H1 (cell line): Measurements from ENCODE around the gene CAPZB. TPM values are rescaled to one million over a fixed set of nuclear protein-coding genes. Genes with fewer than 3 reads are reported as not detected.

ENCODE experiments used
- CTCF ChIA-PET: fragments of 300-600 bp; sonication (Branson Sonifier 250); formaldehyde crosslinking; loops from one replicate; lab custom pipeline; 2021; ENCODE audit not compliant: partially characterized antibody; lab: Charles Lee
- POLR2A ChIA-PET: fragments of 300-600 bp; sonication (Branson Sonifier 250); formaldehyde crosslinking; loops from one replicate; lab custom pipeline; 2021; ENCODE audit warnings: inconsistent platforms; ENCODE audit not compliant: partially characterized antibody; lab: Charles Lee
- DNase-seq, 2 experiments: peaks; one replicate each; pipeline versions ENCODE4 v3.0.0 to v3.0.0-alpha.2; 2010 to 2022; ENCODE audit warnings: low spot score in 2 of 2, low read depth in 1 of 2, mixed read lengths in 1 of 2
- FAIRE-seq: peaks from 2 replicates; lab custom pipeline; 2011; peaks lifted over from hg19 to GRCh38; lab: Jason Lieb, UNC
- H2AFZ ChIP-seq: 2 replicates; pipeline ENCODE4 v1.8.1; 2012; ENCODE audit warnings: low read length, inconsistent platforms
- H2AK5ac ChIP-seq: 2 replicates; pipeline ENCODE4 v1.6.1; 2013; ENCODE audit warnings: low read depth, low read length
- H2BK120ac ChIP-seq: replicated peaks from 2 replicates; pipeline ENCODE3; 2013; ENCODE audit warnings: low read depth, low read length, inconsistent platforms
- H2BK12ac ChIP-seq: 2 replicates; pipeline ENCODE4 v1.6.1; 2013; ENCODE audit warnings: low read depth, low read length
- H2BK15ac ChIP-seq: 2 replicates; pipeline ENCODE4 v1.6.1; 2013; ENCODE audit warnings: low read length
- H2BK20ac ChIP-seq: 2 replicates; pipeline ENCODE4 v1.6.1; 2013; ENCODE audit warnings: low read length
- H2BK5ac ChIP-seq: 2 replicates; pipeline ENCODE4 v1.6.1; 2013; ENCODE audit warnings: low read depth, low read length
- H3K14ac ChIP-seq: 2 replicates; pipeline ENCODE4 v1.6.1; 2013; ENCODE audit warnings: inconsistent platforms; ENCODE audit not compliant: insufficient read length
- H3K18ac ChIP-seq: 2 replicates; pipeline ENCODE4 v1.6.1; 2013; ENCODE audit warnings: low read length; ENCODE audit errors: extremely low read depth
- H3K23ac ChIP-seq: 2 replicates; pipeline ENCODE4 v1.6.1; 2013; ENCODE audit warnings: inconsistent platforms; ENCODE audit not compliant: insufficient read length
- H3K23me2 ChIP-seq: 2 replicates; pipeline ENCODE4 v1.6.1; 2013; ENCODE audit warnings: low read depth, low read length
- H3K27ac ChIP-seq: 2 replicates; pipeline ENCODE4 v1.6.1; 2011; ENCODE audit warnings: low read depth, low read length, inconsistent platforms
- H3K27me3 ChIP-seq, 4 experiments: replicated peaks in 1 of 4; 1 replicate in 1 of 4; 2 replicates in 3 of 4; pipeline versions ENCODE4 v1.6.1 to v1.8.1; 2011 to 2013; ENCODE audit warnings: low read length in 3 of 4, mild to moderate bottlenecking in 3 of 4, inconsistent platforms in 2 of 4, mixed read lengths in 2 of 4, moderate library complexity in 1 of 4; ENCODE audit not compliant: control insufficient read depth in 3 of 4, insufficient read depth in 3 of 4; ENCODE audit errors: extremely low read depth in 1 of 4
- H3K36me3 ChIP-seq, 4 experiments: 2 replicates each; pipeline versions ENCODE4 v1.6.1 to v1.8.1; 2011 to 2013; ENCODE audit warnings: mild to moderate bottlenecking in 4 of 4, low read length in 3 of 4, moderate library complexity in 2 of 4, control low read depth in 1 of 4, inconsistent platforms in 1 of 4; ENCODE audit not compliant: insufficient read depth in 4 of 4, control insufficient read depth in 2 of 4
- H3K4ac ChIP-seq: replicated peaks from 2 replicates; pipeline ENCODE3; 2013; ENCODE audit warnings: low read length, low read depth, mixed read lengths, inconsistent platforms; ENCODE audit not compliant: insufficient read length
- H3K4me1 ChIP-seq, 4 experiments: replicated peaks in 1 of 4; 1 replicate in 1 of 4; 2 replicates in 3 of 4; pipeline versions ENCODE4 v1.6.1 to v1.8.1; 2011 to 2013; ENCODE audit warnings: low read length in 3 of 4, inconsistent platforms in 2 of 4, mixed read lengths in 1 of 4; ENCODE audit not compliant: insufficient read depth in 4 of 4, control insufficient read depth in 3 of 4
- H3K4me2 ChIP-seq, 2 experiments: 2 replicates each; pipeline versions ENCODE4 v1.6.1 to v1.8.1; 2011 to 2013; ENCODE audit warnings: low read depth in 2 of 2, low read length in 2 of 2, control low read depth in 1 of 2, inconsistent platforms in 1 of 2, mild to moderate bottlenecking in 1 of 2; ENCODE audit not compliant: insufficient read depth in 1 of 2
- H3K4me3 ChIP-seq, 4 experiments: fragments of 200-600, 300-600 bp in 1 of 4; sonication (generic), shearing (Covaris generic), sonication (Bioruptor Twin) in 1 of 4; 2 replicates each; pipeline versions ENCODE4 v1.5.1 to v1.8.1; 2011 to 2016; ENCODE audit warnings: low read length in 4 of 4, low read depth in 3 of 4, control low read depth in 2 of 4, inconsistent platforms in 2 of 4, mild to moderate bottlenecking in 2 of 4, mixed read lengths in 1 of 4, moderate library complexity in 1 of 4; ENCODE audit not compliant: insufficient read depth in 2 of 4; ENCODE audit errors: extremely low read depth in 1 of 4
- H3K56ac ChIP-seq: replicated peaks from 2 replicates; pipeline ENCODE3; 2013; ENCODE audit warnings: low read depth, mild to moderate bottlenecking, mixed read lengths, low read length, inconsistent platforms; ENCODE audit not compliant: insufficient read length
- H3K79me1 ChIP-seq: 2 replicates; pipeline ENCODE4 v1.6.1; 2013; ENCODE audit warnings: low read depth, low read length, control low read depth
- H3K79me2 ChIP-seq, 2 experiments: 2 replicates each; pipeline versions ENCODE4 v1.6.1 to v1.8.1; 2012 to 2013; ENCODE audit warnings: low read length in 2 of 2, mild to moderate bottlenecking in 2 of 2, inconsistent platforms in 1 of 2; ENCODE audit not compliant: insufficient read depth in 2 of 2, control insufficient read depth in 1 of 2
- H3K9ac ChIP-seq, 4 experiments: replicated peaks in 1 of 4; 1 replicate in 1 of 4; 2 replicates in 3 of 4; pipeline versions ENCODE4 v1.6.1 to v1.8.1; 2011 to 2013; ENCODE audit warnings: low read depth in 3 of 4, low read length in 3 of 4, control low read depth in 2 of 4, mild to moderate bottlenecking in 2 of 4, moderate library complexity in 2 of 4, inconsistent platforms in 1 of 4; ENCODE audit errors: extremely low read depth in 1 of 4
- H3K9me3 ChIP-seq, 2 experiments: 2 replicates each; pipeline versions ENCODE4 v1.6.1 to v1.8.1; 2012 to 2013; ENCODE audit warnings: mild to moderate bottlenecking in 2 of 2, moderate library complexity in 2 of 2, control low read depth in 1 of 2, inconsistent platforms in 1 of 2, low read depth in 1 of 2, low read length in 1 of 2, mixed read lengths in 1 of 2; ENCODE audit not compliant: insufficient read depth in 2 of 2
- H4K20me1 ChIP-seq, 2 experiments: replicated peaks in 1 of 2; 2 replicates each; pipeline versions ENCODE3 to v1.8.1; 2011 to 2013; ENCODE audit warnings: inconsistent platforms in 2 of 2, low read length in 2 of 2, mild to moderate bottlenecking in 1 of 2; ENCODE audit not compliant: insufficient read depth in 2 of 2, control insufficient read depth in 1 of 2
- H4K5ac ChIP-seq: 2 replicates; pipeline ENCODE4 v1.6.1; 2013; ENCODE audit warnings: low read length, low read depth, mixed read lengths, inconsistent platforms; ENCODE audit not compliant: insufficient read length
- H4K8ac ChIP-seq: 2 replicates; pipeline ENCODE4 v1.8.0; 2013; ENCODE audit warnings: mild to moderate bottlenecking, moderate library complexity, low read length, inconsistent platforms; ENCODE audit not compliant: insufficient read depth; ENCODE audit errors: extremely low read depth
- H4K91ac ChIP-seq: replicated peaks from 2 replicates; pipeline ENCODE3; 2013; ENCODE audit warnings: low read length, mixed read lengths, inconsistent platforms; ENCODE audit not compliant: insufficient read length
- CBX5 ChIP-seq: fragments of 300-800, 300-1000 bp; sonication (generic); IDR thresholded peaks from 2 replicates; pipeline ENCODE4 v1.7.1; 2016; ENCODE audit warnings: antibody characterized with exemption, low read length, low read depth
- CHD1 ChIP-seq: IDR thresholded peaks from 2 replicates; pipeline ENCODE4 v1.6.1; 2012; ENCODE audit warnings: low read depth, low read length, improper control_type of control experiment
- GABPA ChIP-seq: IDR thresholded peaks from 2 replicates; pipeline ENCODE4 v1.6.1; 2011; ENCODE audit warnings: mild to moderate bottlenecking, low read length, moderate library complexity, borderline replicate concordance; ENCODE audit not compliant: insufficient read depth
- JUN ChIP-seq: IDR thresholded peaks from 2 replicates; pipeline ENCODE4 v1.6.1; 2011; ENCODE audit warnings: low read depth, mild to moderate bottlenecking, improper control_type of control experiment, low read length
- MAFK ChIP-seq: IDR thresholded peaks from 2 replicates; pipeline ENCODE4 v1.6.1; 2012; ENCODE audit warnings: low read depth, mild to moderate bottlenecking, improper control_type of control experiment, low read length
- RBBP5 ChIP-seq: IDR thresholded peaks from 2 replicates; pipeline ENCODE4 v1.7.1; 2012; ENCODE audit warnings: low read depth, mild to moderate bottlenecking, inconsistent platforms, low read length, moderate library complexity, borderline replicate concordance
- SAP30 ChIP-seq: fragments of 300-600 bp; sonication (generic); IDR thresholded peaks from 2 replicates; pipeline ENCODE4 v1.7.1; 2012; ENCODE audit warnings: low read length, moderate library complexity, mild to moderate bottlenecking, inconsistent platforms; ENCODE audit not compliant: insufficient read depth, insufficient replicate concordance
- SRF ChIP-seq: IDR thresholded peaks from 2 replicates; pipeline ENCODE4 v1.6.1; 2011; ENCODE audit warnings: mild to moderate bottlenecking, low read depth, low read length, moderate library complexity
- TAF7 ChIP-seq: optimal IDR thresholded peaks from 2 replicates; pipeline ENCODE3; 2011; ENCODE audit warnings: low read depth, mild to moderate bottlenecking, inconsistent platforms, low read length, moderate library complexity, borderline replicate concordance
- WGBS, 2 experiments: shearing (Covaris generic) in 1 of 2; methylation state at CpG; one replicate each; pipeline versions ENCODE4 v1.1.6 to v1.1.7; 2013 to 2015; ENCODE audit warnings: low lambda C conversion rate in 2 of 2, mixed read lengths in 2 of 2, inconsistent platforms in 1 of 2, low coverage in 1 of 2, missing lambda C conversion rate in 1 of 2; ENCODE audit not compliant: insufficient replicate concordance in 2 of 2, insufficient coverage in 1 of 2, insufficient read length in 1 of 2; ENCODE audit errors: extremely low coverage in 1 of 2, missing lambda C conversion rate in 1 of 2; 5-methylcytosine and 5-hydroxymethylcytosine counted together
- polyA plus RNA-seq, 7 experiments: library from polyadenylated mRNA; depleted of rRNA in 3 of 7; stranded (reverse) in 5 of 7; unstranded in 2 of 7; fragments of >200 nt in 5 of 7; fragments of 200-250 nt in 2 of 7; gene quantifications; 1 replicate in 5 of 7; 2 replicates in 1 of 7; 4 replicates in 1 of 7; pipeline versions ENCODE4 v1.2.1 to v1.2.3, GENCODE V29; 2011 to 2013; ENCODE audit warnings: missing spikeins in 2 of 7, mixed read lengths in 2 of 7
- total RNA-seq: library from RNA; stranded (reverse); fragmentation: NEBNext Ultra II Directional; extraction: Animal tissue kit (Norgen Biotek cat#: 25700); gene quantifications from 2 replicates; pipeline ENCODE4 v1.2.1, GENCODE V29; 2021
- TF ChIP-seq, protein P1 (sequence below): IDR thresholded peaks from 2 replicates; pipeline ENCODE4 v1.6.1; 2011; ENCODE audit warnings: low read depth, mild to moderate bottlenecking, low read length; ENCODE audit not compliant: insufficient read depth
- TF ChIP-seq, protein P2 (sequence below): IDR thresholded peaks from 2 replicates; pipeline ENCODE4 v1.6.1; 2012; ENCODE audit warnings: low read length, inconsistent platforms

Gene CAPZB
- total and polyA plus RNA-seq, 2 of the 8 experiments (the other 6 are each of a cell fraction or from before 2014, with no cell fraction given) = 162 to 371 TPM

DNA sequence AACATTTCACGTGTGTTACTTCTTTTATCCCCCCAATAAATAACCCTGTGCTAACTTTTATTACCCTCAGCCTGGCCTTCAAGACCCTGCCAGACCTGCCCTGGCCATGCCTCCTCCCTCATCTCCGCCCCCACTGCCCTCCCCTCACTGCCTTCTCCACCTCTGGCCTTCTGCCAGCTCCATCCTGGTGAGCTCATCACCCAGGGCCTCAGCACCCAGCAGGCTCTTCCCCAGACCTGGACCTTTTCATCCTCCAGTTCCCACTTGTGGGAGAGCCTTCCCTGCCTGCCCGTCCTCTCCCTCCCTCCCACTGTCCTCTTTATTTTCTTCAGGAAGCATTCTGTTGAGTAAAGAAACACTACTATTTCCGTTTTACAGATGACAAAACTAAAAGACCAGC is 101.2 kb downstream of the CAPZB start:
- peaks cover 5 to 17% (median 9%) of the 10 kb centered on the region in 4 experiments; a peak in 4 of 8 replicates for H3K36me3 ChIP-seq
- peaks cover 0 to 29% of the 10 kb centered on the region in 2 experiments; a peak in 2 of 4 replicates for H3K79me2 ChIP-seq
- no peak overlapping the region for H3K4me2 ChIP-seq
- 87% methylated on average over 4 of the region's 4 CpGs; no CpG with 5 or more reads in 1 of the 2 experiments for WGBS, 2 experiments
- no peaks in the 10 kb centered on the region for H3K27me3 ChIP-seq
- H4K5ac ChIP-seq = no peak overlapping the region
- H4K20me1 ChIP-seq = peaks cover 2 to 18% of the 10 kb centered on the region in 2 experiments
- no peak overlapping the region for H2AK5ac ChIP-seq
- H3K9me3 ChIP-seq = no peaks in the 10 kb centered on the region
- ChIA-PET POLR2A (interaction anchor here (0.7 to 1.2 kb wide), 2 partner anchors 10 to 100 kb away, joined by 3 read pairs; no protein-coding TSS in a partner anchor), CTCF (interaction anchor here (0.6 to 8.2 kb wide), 5 partner anchors 11 to 213 kb away, joined by 3 to 68 read pairs (median 3); no protein-coding TSS in a partner anchor)
- H2BK5ac ChIP-seq = no peak overlapping the region
- no peak overlapping the region for H2BK15ac ChIP-seq
- H3K4ac ChIP-seq = no peak overlapping the region
- no peak for FAIRE-seq
- no peaks in the 10 kb centered on the region for H3K4me1 ChIP-seq
- no peak overlapping the region for H3K4me3 ChIP-seq
- no peak overlapping the region for H2BK20ac ChIP-seq
- no peak overlapping the region for H2BK120ac ChIP-seq
- no peak overlapping the region for H3K14ac ChIP-seq
- H3K23ac ChIP-seq = no peak overlapping the region
- no peak overlapping the region for H2BK12ac ChIP-seq
- no peaks in the 10 kb centered on the region for H3K23me2 ChIP-seq
- H3K79me1 ChIP-seq = peaks cover 15% of the 10 kb centered on the region
- no peak overlapping the region for H3K18ac ChIP-seq
- DNase-seq = no peak
- no peak overlapping the region for H4K8ac ChIP-seq
- no peak overlapping the region for H4K91ac ChIP-seq
- H3K27ac ChIP-seq = no peak overlapping the region
- H2AFZ ChIP-seq = no peak overlapping the region
- H3K9ac ChIP-seq = no peak overlapping the region
- no peak overlapping the region for H3K56ac ChIP-seq
- TF ChIP-seq SAP30 = no peak
- TF ChIP-seq JUN = no peak
- no peak for TF ChIP-seq SRF
- TF ChIP-seq GABPA = no peak
- TF ChIP-seq RBBP5 = no peak
- TF ChIP-seq TAF7 = no peak
- no peak for TF ChIP-seq CBX5
- no peak for TF ChIP-seq MAFK
- TF ChIP-seq, protein P1, sequence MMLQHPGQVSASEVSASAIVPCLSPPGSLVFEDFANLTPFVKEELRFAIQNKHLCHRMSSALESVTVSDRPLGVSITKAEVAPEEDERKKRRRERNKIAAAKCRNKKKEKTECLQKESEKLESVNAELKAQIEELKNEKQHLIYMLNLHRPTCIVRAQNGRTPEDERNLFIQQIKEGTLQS = no peak
- TF ChIP-seq, protein P2, sequence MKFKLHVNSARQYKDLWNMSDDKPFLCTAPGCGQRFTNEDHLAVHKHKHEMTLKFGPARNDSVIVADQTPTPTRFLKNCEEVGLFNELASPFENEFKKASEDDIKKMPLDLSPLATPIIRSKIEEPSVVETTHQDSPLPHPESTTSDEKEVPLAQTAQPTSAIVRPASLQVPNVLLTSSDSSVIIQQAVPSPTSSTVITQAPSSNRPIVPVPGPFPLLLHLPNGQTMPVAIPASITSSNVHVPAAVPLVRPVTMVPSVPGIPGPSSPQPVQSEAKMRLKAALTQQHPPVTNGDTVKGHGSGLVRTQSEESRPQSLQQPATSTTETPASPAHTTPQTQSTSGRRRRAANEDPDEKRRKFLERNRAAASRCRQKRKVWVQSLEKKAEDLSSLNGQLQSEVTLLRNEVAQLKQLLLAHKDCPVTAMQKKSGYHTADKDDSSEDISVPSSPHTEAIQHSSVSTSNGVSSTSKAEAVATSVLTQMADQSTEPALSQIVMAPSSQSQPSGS = no peak
- no peak for TF ChIP-seq CHD1
